OCI-M1 (cell line): ENCODE data around the gene RHOT2.
"Not testable (repeated sequence)": the region's sequence is repeated elsewhere in the genome, so short reads cannot be mapped to it uniquely, and the experiment has no call there.

ENCODE experiments used
- DNase-seq: peaks from one replicate; lab custom pipeline; 2025; lab: John Stamatoyannopoulos, UW

The RHOT2 gene

GRCh38 chr16:681746-682427 lies 14.0 kb downstream of the RHOT2 start:
- peak; percentile 23 for DNase-seq

GRCh38 chr16:682493-683395 lies 14.8 kb downstream of the RHOT2 start:
- DNase-seq: no peak

- DNase-seq: peak; percentile 46
These were observed 15.6 kb downstream of the RHOT2 start for GRCh38 chr16:683396-684070.

- DNase-seq: peak; percentile 98
These were observed 16.3 kb downstream of the RHOT2 start, which contains the start of gene JMJD8 for GRCh38 chr16:684071-684794. Gene JMJD8, minus strand, starts transcription at chr16:684334. Its CDS starts 15 bp downstream, at chr16:684319.

GRCh38 chr16:684961-685696 lies 17.2 kb downstream of the RHOT2 start:
- DNase-seq: no peak

GRCh38 chr16:685967-686366 lies 18.0 kb downstream of the RHOT2 start:
- peak; percentile 20 for DNase-seq

- DNase-seq: no peak
These were observed 18.7 kb downstream of the RHOT2 start for GRCh38 chr16:686459-687260.

GRCh38 chr16:687499-687898 lies 19.6 kb downstream of the RHOT2 start:
- DNase-seq: no peak

GRCh38 chr16:689175-689897 lies 21.4 kb downstream of the RHOT2 start:
- DNase-seq: no peak

GRCh38 chr16:691242-691641 lies 23.3 kb downstream of the RHOT2 start:
- not testable (repeated sequence) for DNase-seq

GRCh38 chr16:692356-693108 lies 24.6 kb downstream of the RHOT2 start:
- DNase-seq: no peak

GRCh38 chr16:693364-693763 lies 25.4 kb downstream of the RHOT2 start:
- no peak for DNase-seq

- no peak for DNase-seq
These were observed 25.8 kb downstream of the RHOT2 start for GRCh38 chr16:693766-694165.

- no peak for DNase-seq
These were observed 26.4 kb downstream of the RHOT2 start for GRCh38 chr16:694187-694862.

- DNase-seq: no peak
These were observed 27.0 kb downstream of the RHOT2 start for GRCh38 chr16:694863-695354.

GRCh38 chr16:695355-696089 lies 27.6 kb downstream of the RHOT2 start:
- DNase-seq: no peak

GRCh38 chr16:698911-699671 lies 31.2 kb downstream of the RHOT2 start:
- no peak for DNase-seq
